ENCODE data around the gene CD58. TPM values are rescaled to one million over a fixed set of nuclear protein-coding genes. Genes with fewer than 3 reads are reported as not detected.

Gene CD58
- total RNA-seq, 2 donors from 2014 or later: 44.2 to 53.2 TPM

- no peaks in the 10 kb centered on the region for H3K36me3 ChIP-seq
- no peak overlapping the region for H3K27ac ChIP-seq
- no peak overlapping the region for H3K4me3 ChIP-seq
- no peak for ATAC-seq (ENCODE audit: insufficient number of reproducible peaks, low FRiP score, low read depth)
- H3K4me1 ChIP-seq (ENCODE audit: control insufficient read depth in 1 of 2, low read depth in 2 of 2): peaks cover 7 to 18% of the 10 kb centered on the region in 2 donors
- DNase-seq (ENCODE audit: low spot score): no peak
- TF ChIP-seq CTCF (IDR thresholded peaks at IDR 0.05): no peak
- no peaks in the 10 kb centered on the region for H3K9me3 ChIP-seq
- no peaks in the 10 kb centered on the region for H3K27me3 ChIP-seq (replicated peaks; ENCODE audit: insufficient read depth)
Measured at GRCh38 chr1:116493036-116493435, 77.8 kb downstream of the CD58 start.

GRCh38 chr1:116492358-116492811 is 78.4 kb downstream of the CD58 start:
- DNase-seq (ENCODE audit: low spot score) (no peak), ATAC-seq (ENCODE audit: insufficient number of reproducible peaks, low FRiP score, low read depth) (no peak)
- H3K4me1 ChIP-seq (ENCODE audit: control insufficient read depth in 1 of 2, low read depth in 2 of 2): peaks cover 7 to 18% of the 10 kb centered on the region in 2 donors
- no peaks in the 10 kb centered on the region for H3K27me3 ChIP-seq (replicated peaks; ENCODE audit: insufficient read depth)
- no peaks in the 10 kb centered on the region for H3K36me3 ChIP-seq
- H3K4me3 ChIP-seq: no peak overlapping the region
- H3K9me3 ChIP-seq: no peaks in the 10 kb centered on the region
- TF ChIP-seq CTCF (IDR thresholded peaks at IDR 0.05): no peak
- no peak overlapping the region for H3K27ac ChIP-seq

DNA sequence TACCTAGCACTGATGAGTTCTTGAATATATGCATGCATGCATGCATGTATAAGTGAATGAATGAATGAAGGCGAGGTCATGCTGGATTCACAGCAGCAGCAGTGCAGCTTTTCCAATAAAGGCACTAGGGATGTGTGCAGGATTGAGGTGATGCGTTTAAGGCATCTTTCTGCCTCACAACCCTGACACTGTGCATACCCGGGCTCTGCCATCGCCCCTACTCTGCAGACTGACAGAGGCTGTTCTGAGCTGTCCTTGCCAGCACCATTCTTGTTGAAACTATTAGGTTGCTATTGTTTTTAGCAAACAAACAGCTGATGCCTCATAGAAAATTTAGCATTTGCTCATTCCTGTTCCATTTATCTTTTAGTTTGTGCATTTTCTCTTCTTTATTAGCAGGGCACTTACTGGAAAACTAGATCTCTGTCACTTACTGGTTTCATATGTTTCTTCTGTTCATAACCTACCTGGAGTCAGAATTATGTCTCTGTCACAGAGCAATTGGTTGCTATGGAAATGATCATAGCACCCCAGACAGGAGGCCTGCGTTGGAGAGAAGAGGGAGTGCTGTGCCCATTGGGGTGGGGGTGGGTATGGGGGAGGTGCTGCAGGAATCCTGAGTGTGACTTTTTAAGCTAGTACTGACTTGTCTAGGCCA is 79.0 kb downstream of the CD58 start:
- DNase-seq (ENCODE audit: low spot score) (no peak), ATAC-seq (ENCODE audit: insufficient number of reproducible peaks, low FRiP score, low read depth) (no peak)
- peaks cover 7 to 18% of the 10 kb centered on the region in 2 donors for H3K4me1 ChIP-seq (ENCODE audit: control insufficient read depth in 1 of 2, low read depth in 2 of 2)
- TF ChIP-seq CTCF (IDR thresholded peaks at IDR 0.05): no peak
- H3K4me3 ChIP-seq: no peak overlapping the region
- H3K27me3 ChIP-seq (replicated peaks; ENCODE audit: insufficient read depth): no peaks in the 10 kb centered on the region
- H3K36me3 ChIP-seq: no peaks in the 10 kb centered on the region
- no peak overlapping the region for H3K27ac ChIP-seq
- H3K9me3 ChIP-seq: no peaks in the 10 kb centered on the region

DNA sequence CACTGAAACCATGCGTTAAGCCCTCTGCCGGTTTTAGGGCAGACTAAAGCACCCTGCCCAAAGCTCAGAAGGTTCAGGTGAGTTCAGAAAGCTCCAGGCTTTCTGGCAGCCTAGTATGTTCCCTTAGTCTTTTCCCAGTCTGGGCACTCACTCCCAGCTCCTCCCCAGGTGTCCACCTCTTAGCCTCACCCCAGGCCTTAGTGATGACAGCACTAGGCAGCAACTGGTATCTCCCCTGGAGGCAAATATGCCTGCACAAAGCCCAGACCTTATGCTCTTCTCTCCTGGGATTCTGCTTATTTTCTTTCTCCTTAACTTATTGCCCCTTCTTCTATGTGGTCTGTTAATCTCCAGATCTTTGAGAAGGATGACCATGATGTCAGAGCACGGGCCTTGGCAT is 80.2 kb downstream of the CD58 start:
- Histone ChIP-seq H3K4me3 (no peak overlapping the region), H3K27ac (no peak overlapping the region), H3K27me3 (replicated peaks; ENCODE audit: insufficient read depth) (no peaks in the 10 kb centered on the region), H3K4me1 (ENCODE audit: control insufficient read depth in 1 of 2, low read depth in 2 of 2) (peaks cover under 1 to 8% of the 10 kb centered on the region in 2 donors), H3K9me3 (no peaks in the 10 kb centered on the region), H3K36me3 (no peaks in the 10 kb centered on the region)
- DNase-seq (ENCODE audit: low spot score) (no peak), ATAC-seq (ENCODE audit: insufficient number of reproducible peaks, low FRiP score, low read depth) (no peak)
- TF ChIP-seq CTCF (IDR thresholded peaks at IDR 0.05): no peak

- no peak for DNase-seq (ENCODE audit: low spot score)
- no peaks in the 10 kb centered on the region for H3K9me3 ChIP-seq
- no peak for ATAC-seq (ENCODE audit: insufficient number of reproducible peaks, low FRiP score, low read depth)
- H3K36me3 ChIP-seq: no peaks in the 10 kb centered on the region
- H3K4me3 ChIP-seq: no peak overlapping the region
- H3K4me1 ChIP-seq (ENCODE audit: control insufficient read depth in 1 of 2, low read depth in 2 of 2): peaks cover 0 to 12% of the 10 kb centered on the region in 2 donors
- no peak for TF ChIP-seq CTCF (IDR thresholded peaks at IDR 0.05)
- H3K27me3 ChIP-seq (replicated peaks; ENCODE audit: insufficient read depth): no peaks in the 10 kb centered on the region
- no peak overlapping the region for H3K27ac ChIP-seq
Measured at GRCh38 chr1:116489231-116489697, 81.6 kb downstream of the CD58 start.
